DMS 273 (cell line): ENCODE data around the gene C9orf85.
"Not testable (repeated sequence)": the region's sequence is repeated elsewhere in the genome, so short reads cannot be mapped to it uniquely, and the experiment has no call there.

ENCODE experiments used
- DNase-seq: peaks from one replicate; lab custom pipeline; 2025; ENCODE audit not compliant: unreplicated experiment; lab: John Stamatoyannopoulos, UW

Gene C9orf85

GRCh38 chr9:71937070-71937625 is 25.7 kb downstream of the C9orf85 start:
- DNase-seq = no peak

GRCh38 chr9:71937898-71938297 is 26.5 kb downstream of the C9orf85 start:
- DNase-seq = no peak

DNA sequence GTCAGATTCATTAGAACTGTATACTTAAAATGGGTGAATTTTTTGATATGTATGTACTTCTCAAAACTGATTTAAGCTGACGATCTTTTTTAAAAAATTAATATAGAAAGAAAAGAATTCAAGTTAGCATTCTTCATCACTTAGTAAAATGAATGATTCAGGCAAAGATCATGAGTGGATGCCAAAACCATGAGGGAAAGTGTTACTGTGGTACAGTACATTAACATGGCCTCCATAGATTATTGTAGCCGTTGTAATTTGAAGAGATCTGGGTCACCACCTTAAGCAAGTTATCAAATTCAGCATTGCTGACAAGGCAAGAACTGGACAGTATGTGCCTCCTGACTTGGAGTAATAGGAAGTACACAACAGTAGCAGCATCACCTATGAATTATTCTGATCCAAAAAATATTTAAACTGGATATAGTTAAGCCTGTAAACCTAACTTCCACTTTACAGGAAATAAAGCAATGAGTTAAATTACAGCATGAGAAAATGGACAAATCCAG is 29.7 kb downstream of the C9orf85 start:
- DNase-seq = no peak

GRCh38 chr9:71941998-71942567 is 30.6 kb downstream of the C9orf85 start:
- no peak for DNase-seq

- DNase-seq = no peak
Measured at GRCh38 chr9:71944754-71945375, 33.4 kb downstream of the C9orf85 start.

- DNase-seq = not testable (repeated sequence)
Measured at GRCh38 chr9:71954652-71955051, 43.2 kb downstream of the C9orf85 start.

- DNase-seq = no peak
Measured at GRCh38 chr9:71955300-71955915, 44.0 kb downstream of the C9orf85 start.

- DNase-seq = no peak
Measured at GRCh38 chr9:71962328-71962727, 50.9 kb downstream of the C9orf85 start.

- DNase-seq = not testable (repeated sequence)
Measured at GRCh38 chr9:71963471-71963996, 52.1 kb downstream of the C9orf85 start.

DNA sequence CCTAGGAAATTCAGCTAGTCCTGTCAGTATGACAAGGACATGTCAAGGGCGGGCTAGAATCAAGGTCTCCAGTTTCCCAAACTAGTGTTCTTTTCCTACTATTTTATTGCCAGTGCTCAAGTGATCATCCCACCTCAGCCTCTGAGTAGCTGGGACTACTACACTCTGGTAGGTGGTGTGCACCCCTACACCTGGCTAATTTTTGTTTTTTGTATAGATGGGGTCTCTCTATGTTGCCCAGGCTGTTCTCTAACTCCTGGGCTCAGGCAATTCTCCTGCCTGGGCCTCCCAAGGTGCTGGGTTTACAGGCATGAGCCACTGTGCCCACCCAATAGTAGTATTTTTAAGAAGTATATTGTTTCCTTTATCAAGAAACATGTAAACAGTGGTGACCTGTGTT is 54.0 kb downstream of the C9orf85 start:
- DNase-seq = no peak

DNA sequence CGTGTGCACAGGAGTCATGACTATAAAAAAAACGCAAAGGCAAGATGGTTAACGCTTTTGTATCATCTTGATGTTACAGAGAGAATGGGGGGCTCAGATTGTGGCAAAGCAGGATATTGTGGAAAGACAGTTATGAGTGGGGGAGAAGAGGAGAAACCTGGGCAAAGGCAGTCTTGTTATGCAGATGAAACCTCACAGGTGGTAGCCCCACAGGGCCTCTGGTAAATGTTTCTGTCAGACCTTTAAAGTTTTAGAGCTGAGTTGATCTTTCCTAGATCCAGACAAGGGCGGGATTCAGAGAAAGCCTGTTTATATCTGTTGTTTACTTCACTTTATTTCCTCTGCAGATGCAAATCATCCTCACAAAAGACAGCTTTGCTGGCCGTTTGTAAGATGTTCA is 55.2 kb downstream of the C9orf85 start:
- no peak for DNase-seq

- DNase-seq = no peak
Measured at GRCh38 chr9:71968541-71969090, 57.2 kb downstream of the C9orf85 start.

DNA sequence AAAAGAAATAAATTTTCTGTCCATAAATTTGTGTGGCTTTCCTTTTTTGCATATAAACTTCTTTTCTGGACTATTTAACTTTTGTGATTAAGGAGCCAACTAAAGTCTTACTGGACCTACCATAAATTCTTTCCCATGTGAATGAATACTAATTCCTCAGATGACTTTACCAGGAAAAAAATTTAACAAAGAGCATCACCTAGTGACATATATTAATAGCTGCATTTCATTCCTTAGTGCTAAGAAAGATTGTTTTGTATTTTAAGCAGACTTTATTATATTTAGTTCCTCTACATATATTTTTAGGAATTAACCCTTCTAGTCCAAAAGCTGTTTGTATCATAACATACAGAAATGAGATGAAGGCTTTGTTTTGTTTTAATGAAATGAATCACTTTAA is 64.4 kb downstream of the C9orf85 start:
- no peak for DNase-seq

GRCh38 chr9:71977003-71977402 is 65.6 kb downstream of the C9orf85 start:
- no peak for DNase-seq

DNA sequence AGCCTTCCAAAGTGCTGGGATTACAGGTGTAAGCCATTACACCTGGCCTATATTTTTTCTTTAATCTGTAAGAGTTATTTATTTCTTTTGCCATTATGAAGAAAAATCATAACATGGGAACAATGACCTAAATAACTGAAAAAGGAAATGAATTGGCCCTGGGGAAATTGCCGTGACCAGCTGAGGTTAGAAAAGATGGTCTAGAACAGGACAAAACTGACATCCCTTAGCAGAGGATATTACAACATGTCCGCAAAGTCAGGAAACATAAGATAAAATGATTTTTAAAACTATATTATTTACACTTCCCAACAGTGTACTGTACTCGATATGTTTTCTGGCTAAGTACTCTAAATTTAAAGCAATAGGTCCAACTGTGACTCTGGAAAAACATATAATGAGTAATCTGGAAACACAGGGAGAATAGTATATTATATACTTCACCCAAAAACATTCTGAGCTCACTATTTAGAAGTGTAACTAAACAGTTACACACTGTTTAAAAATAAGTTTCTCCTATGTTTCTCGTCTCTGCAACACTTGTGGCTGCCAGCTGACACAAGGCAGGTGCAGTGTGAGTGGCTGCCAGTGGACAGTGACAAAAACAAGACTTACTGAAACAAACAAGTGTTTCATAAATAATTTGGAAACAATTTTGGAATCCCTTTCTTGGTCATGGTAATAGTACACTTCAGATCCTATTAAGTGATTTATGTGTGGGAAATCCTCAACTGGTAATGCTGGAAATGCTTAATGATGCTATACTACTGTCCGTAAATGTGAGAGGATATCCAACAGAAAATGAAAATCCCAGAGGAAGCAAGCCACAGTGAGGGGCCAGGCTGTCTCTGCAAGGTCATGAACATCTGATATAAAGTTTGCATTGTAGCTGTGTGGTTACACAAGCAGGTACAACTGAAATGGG is 69.1 kb downstream of the C9orf85 start:
- DNase-seq = no peak

DNA sequence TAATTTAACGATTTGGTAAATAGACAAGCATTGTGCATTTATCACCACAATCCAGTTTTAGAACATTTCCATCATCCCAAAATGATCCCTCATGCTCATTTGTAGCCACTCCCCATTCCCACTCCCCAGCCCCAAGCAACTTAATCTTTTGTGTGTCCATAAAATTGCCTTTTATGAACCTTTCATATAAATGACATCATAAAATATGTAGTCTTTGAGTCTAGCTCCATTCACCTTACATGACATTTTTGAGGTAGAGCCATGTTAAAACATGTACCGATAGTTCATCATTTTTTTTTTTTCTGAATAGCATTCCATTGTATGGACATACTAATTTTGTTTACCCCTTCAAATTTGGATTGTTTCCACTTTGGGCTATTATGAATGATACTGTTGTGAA is 70.5 kb downstream of the C9orf85 start:
- DNase-seq = no peak

DNA sequence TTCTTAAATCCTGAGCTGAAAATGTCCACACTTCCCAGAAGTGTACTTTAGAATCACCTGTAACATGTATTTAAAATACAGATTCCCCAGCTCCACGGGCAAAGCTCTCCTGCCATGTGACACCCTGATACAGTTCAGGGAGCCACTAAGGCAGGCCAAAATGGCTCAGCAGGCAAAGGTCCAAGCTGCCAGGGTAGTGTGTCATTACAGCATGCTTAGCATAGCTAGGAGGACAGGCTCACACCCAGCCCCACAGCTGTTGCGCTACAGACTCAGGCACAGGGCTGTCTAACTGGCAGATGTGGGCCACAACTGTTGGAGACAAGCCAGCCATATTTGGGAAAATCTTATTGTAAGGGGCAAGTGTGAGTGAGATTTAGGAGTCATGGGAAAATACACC is 73.0 kb downstream of the C9orf85 start:
- peak; percentile 73 for DNase-seq

DNA sequence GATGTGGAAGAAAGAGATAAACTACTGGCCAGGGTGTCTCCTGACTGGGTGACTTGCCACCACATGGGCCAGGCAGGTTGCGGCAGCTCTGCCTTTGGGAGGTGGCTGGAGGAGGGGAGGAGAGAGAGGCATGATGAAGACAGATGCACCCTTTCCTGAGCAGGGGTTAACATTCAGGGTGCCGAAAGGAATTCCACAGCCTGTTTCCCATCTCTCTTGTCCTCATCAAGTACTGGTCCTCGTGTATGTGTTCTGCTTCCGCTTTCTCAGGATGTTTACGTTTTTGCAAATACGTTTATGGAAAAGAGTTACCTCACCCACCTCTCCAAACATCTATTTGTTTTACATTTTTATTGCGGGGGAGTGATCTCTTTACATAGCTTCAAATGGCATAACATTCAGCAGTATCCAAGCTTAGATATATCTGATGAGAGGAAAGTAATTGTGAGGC is 73.4 kb downstream of the C9orf85 start:
- DNase-seq = no peak

DNA sequence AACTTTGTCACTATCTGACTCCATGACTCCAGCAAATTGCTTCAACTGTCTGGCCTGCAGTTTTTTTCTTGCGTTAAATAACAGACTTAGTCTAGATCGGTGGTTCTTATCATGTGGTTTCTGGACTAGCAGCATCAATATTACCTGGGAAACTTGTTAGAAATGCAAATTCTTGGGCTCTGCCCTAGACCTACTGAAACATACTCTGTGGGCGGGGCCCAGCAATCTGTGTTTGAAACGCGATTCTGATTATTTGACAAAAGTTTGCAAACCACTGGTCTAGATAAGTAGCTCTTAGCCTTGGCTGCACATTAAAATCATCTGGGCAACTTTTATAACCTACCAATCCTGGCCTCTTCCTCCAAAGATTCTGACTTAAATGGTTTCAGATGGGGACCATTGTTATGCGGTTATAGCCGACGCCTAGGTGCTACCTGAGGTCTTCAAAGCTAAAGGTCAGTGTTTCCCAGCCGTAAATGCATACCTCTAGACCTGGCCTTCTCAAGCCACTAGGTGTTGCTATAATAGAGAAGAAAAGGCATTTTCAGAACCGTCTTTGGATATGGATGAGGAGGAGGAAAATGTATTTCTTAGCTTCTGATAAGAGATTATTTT is 74.0 kb downstream of the C9orf85 start:
- DNase-seq = peak; percentile 7

DNA sequence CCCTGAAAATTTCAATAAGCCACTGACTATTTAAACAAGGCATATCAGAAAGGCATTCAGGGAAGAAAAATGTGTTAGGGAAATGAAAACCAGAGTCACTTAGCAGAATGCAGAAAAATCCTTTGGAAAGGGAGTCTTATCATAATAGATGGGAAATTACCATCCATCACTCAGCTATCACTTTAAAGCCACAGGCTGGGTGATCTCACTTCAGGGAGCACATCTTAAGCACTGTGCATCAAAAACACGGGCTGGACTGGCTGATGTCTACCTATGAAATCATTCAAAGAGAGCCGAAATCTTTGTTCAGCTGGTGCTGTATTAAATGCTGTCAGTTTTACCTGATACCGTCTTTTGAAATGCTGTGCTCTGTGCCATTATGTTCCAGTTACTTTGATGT is 75.5 kb downstream of the C9orf85 start:
- DNase-seq = no peak
